D341Med (cell line): Measurements from ENCODE around the gene RPUSD3.
"Not testable (repeated sequence)": the region's sequence is repeated elsewhere in the genome, so short reads cannot be mapped to it uniquely, and the experiment has no call there.

ENCODE experiments used
- DNase-seq: peaks from one replicate; pipeline ENCODE4 v3.0.0; 2012; ENCODE audit warnings: low spot score

Gene RPUSD3

GRCh38 chr3:9865125-9865637 lies 21.4 kb upstream of the RPUSD3 start:
- not testable (repeated sequence) for DNase-seq

GRCh38 chr3:9864200-9864927 lies 20.6 kb upstream of the RPUSD3 start:
- no peak for DNase-seq

- no peak for DNase-seq
Measured at GRCh38 chr3:9863058-9863772, 19.4 kb upstream of the RPUSD3 start.

GRCh38 chr3:9862391-9863057 lies 18.7 kb upstream of the RPUSD3 start:
- DNase-seq: no peak

GRCh38 chr3:9861626-9862130 lies 17.9 kb upstream of the RPUSD3 start:
- DNase-seq: no peak

GRCh38 chr3:9861201-9861600 lies 17.4 kb upstream of the RPUSD3 start:
- no peak for DNase-seq

GRCh38 chr3:9859530-9860025 lies 15.8 kb upstream of the RPUSD3 start:
- no peak for DNase-seq

GRCh38 chr3:9855594-9855993 lies 11.8 kb upstream of the RPUSD3 start:
- DNase-seq: no peak

- not testable (repeated sequence) for DNase-seq
Measured at GRCh38 chr3:9854291-9854940, 10.6 kb upstream of the RPUSD3 start.

- no peak for DNase-seq
Measured at GRCh38 chr3:9852528-9852927, 8.7 kb upstream of the RPUSD3 start.

GRCh38 chr3:9851926-9852325 lies 8.1 kb upstream of the RPUSD3 start:
- not testable (repeated sequence) for DNase-seq

GRCh38 chr3:9851383-9851782 lies 7.6 kb upstream of the RPUSD3 start:
- DNase-seq: not testable (repeated sequence)

- DNase-seq: not testable (repeated sequence)
Measured at GRCh38 chr3:9848860-9849259, 5.1 kb upstream of the RPUSD3 start.

- DNase-seq: not testable (repeated sequence)
Measured at GRCh38 chr3:9847870-9848269, 4.1 kb upstream of the RPUSD3 start.

- DNase-seq: no peak
Measured at GRCh38 chr3:9846931-9847488, 3.2 kb upstream of the RPUSD3 start.

- DNase-seq: no peak
Measured at GRCh38 chr3:9846231-9846630, 2.4 kb upstream of the RPUSD3 start.

GRCh38 chr3:9841015-9841414 lies 2.8 kb downstream of the RPUSD3 start:
- no peak for DNase-seq

GRCh38 chr3:9838856-9839255 lies 5.0 kb downstream of the RPUSD3 start:
- DNase-seq: no peak

- no peak for DNase-seq
Measured at GRCh38 chr3:9837701-9838582, 5.9 kb downstream of the RPUSD3 start.
